Hippocampal formation (tissue), 2 donors: ENCODE data around the gene SLC35F1.

Experiments
- DNase-seq, 2 donors: peaks; one replicate each; lab custom pipeline; 2025; lab: John Stamatoyannopoulos, UW

The SLC35F1 gene

DNA sequence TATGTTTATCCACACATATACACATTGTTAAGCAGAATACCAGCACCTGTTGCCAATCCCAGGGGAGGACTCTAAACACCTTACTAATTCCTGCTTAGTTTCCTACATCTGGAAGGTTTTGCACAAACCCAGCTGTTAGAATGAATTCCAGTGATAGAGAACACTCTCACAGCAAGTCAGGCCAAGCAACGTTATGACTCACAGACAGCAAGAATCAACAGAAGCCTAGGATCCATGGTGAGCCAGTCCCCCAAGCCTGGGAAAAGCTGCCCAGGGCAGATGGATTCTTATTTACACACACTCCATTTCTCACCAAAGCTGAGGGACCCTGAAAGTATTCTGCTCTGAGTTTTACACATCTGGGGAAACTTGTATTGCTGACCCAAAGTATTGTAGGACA is 291.7 kb downstream of the SLC35F1 start:
- no peak for DNase-seq

DNA sequence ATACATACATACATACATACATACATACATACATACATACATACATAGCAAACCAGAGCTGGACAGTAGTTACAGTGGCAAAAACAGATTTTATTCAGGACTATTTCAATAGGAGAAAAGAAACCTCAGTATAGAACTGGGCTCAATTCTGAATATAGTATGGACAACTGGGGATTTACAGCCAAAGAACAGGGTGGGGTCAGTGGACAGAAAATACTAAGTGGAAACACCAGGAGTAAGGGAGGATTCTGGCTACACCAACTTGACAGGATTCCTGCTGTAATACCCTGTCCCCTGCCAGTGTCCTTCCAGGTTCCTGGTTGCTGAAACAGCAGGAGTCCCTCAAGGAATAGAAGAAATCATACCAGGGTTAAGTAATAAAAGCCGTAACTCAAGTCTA is 293.1 kb downstream of the SLC35F1 start:
- DNase-seq, result no peak

DNA sequence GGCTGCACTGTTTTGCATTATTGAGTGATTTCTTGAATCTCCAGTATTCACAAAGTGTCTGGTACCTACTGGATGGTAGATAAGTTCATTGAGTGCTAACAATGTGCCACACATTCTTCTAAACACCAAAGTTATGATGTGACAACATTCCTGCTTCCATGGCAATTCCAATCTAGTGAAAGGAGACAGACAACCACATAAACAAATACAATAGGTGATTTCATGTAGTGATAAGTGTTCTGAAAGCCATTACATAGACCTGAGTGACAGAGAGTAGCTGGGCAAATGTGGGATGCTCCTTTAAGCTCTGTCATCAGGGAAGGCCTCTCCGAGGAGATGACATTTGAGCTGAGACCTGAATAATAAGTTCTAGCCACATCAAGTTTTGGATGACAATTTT is 295.5 kb downstream of the SLC35F1 start:
- DNase-seq, result no peak

GRCh38 chr6:118203545-118203944 is 296.5 kb downstream of the SLC35F1 start:
- no peak for DNase-seq

GRCh38 chr6:118206221-118206620 is 299.2 kb downstream of the SLC35F1 start:
- DNase-seq, result no peak

DNA sequence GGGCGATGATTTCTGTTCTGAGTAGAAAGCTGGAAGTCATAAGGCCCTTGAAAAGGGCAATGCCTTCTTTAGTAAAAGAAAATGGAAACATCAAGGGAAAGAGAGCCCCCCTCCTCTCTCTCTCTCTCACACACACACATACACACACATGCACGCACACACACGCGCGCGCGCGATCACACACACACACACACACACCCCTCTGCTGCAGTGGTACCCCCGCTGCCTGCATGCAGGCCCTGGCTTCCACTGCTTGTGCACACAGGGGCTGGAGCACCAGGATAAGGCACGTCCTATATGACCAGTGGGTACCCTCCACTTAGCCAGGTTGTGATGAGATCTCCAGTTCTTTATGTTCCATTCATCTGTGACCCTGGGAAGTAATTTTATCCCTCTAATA is 300.9 kb downstream of the SLC35F1 start:
- DNase-seq, result no peak

GRCh38 chr6:118212451-118213173 is 305.5 kb downstream of the SLC35F1 start:
- no peak for DNase-seq

GRCh38 chr6:118215269-118215668 is 308.2 kb downstream of the SLC35F1 start:
- DNase-seq, result no peak

GRCh38 chr6:118216751-118217150 is 309.7 kb downstream of the SLC35F1 start:
- DNase-seq, result no peak

- DNase-seq, result no peak
Measured at GRCh38 chr6:118218156-118218555, 311.1 kb downstream of the SLC35F1 start.

- no peak for DNase-seq
Measured at GRCh38 chr6:118220429-118221128, 313.5 kb downstream of the SLC35F1 start.

- no peak for DNase-seq
Measured at GRCh38 chr6:118223316-118223715, 316.3 kb downstream of the SLC35F1 start.

DNA sequence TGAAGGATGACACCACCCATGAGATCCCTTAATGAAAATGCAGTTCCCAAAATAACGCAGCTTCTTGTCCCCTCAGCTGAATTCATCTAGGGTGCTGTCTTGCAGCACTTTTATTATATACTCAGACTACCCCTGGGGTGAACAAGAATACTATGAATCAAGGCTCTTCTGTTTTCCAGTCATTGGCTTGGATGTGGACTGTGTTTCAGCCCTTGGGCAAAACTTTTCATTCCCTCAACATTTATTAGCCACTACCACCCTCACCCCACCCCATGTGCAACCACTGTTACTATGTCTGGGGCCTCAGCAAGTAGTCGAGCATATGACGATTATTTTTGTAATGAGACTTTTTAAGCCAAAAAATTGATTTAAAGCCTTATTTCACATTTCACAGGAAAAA is 321.8 kb downstream of the SLC35F1 start:
- DNase-seq, result no peak

GRCh38 chr6:118240878-118241528 is 333.9 kb downstream of the SLC35F1 start:
- no peak for DNase-seq

DNA sequence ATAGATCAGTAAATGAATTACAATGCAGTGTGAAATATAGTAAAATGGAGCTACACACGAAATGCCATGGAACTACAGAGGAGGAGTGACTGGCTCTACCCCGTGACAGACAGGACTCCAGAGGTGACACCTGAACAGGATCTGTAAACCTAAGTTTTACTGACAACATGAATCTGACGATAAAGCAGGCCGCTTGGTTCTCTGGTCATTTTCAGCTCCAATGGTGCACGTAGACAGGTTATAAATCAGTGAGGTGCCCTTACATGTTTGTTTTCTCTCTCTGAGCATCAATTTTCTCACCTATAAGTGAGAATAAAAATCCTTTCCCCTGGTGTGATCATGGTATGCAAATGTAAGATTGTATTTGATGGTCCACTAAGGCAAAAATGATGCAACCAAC is 339.3 kb downstream of the SLC35F1 start:
- no peak for DNase-seq

- DNase-seq, result no peak
Measured at GRCh38 chr6:118248171-118248570, 341.1 kb downstream of the SLC35F1 start.

DNA sequence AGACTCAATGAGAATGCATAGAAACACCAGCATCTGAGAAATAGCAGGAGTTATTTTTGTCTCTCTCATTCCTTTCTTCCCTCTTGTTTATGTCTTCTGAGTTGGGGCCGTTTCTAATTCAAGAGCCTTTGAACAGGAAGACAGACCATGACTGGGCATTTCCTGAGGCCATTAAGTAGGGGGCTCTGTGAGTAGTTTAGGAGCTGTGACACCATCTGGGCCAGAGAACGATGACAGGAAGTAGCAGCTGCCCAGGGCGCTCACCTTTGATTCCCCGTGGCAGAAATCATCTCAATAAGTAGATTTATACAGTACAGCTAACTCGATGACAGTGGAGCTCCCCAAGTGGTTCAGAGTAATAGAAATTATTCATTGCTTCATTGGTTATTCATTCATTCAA is 342.6 kb downstream of the SLC35F1 start:
- no peak for DNase-seq

DNA sequence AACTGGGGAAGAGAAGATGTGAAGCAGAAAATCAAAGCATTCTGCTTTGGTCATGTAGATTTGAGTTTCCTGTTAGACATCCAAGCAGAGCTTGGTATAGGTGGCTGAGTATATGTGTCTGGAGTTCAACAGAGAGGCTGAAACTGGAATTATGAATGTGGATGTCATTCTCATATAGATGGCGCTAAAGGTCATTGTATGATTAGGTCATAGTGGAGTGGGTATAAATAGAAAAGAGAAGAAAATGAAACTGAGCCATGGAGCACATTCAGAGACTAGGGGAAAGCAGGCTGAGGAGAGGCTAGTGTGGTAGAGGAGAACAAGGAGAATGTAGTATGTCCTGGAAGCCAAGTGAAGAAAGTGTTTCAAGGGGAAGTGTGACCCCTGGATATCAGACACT is 345.4 kb downstream of the SLC35F1 start:
- DNase-seq, result no peak

DNA sequence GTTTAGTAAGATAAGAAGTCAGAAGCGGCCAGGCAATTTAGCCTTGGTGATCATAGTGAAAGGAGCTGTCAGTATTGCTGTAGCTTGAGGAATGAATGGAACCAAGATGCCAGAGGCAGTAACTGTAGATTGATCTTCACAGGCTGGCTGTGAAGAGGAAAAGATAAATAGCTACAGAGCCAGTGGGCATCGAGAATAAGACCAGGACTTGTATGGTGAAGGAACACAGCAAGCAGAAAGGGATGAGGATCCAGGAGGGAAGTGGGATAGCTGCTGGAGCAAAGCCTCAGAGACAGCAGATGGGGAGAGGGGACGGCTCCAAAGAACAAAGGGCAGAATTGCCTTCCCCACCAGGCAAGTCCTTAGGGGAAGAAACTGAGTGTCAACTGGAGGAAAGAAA is 346.7 kb downstream of the SLC35F1 start:
- DNase-seq, result no peak

DNA sequence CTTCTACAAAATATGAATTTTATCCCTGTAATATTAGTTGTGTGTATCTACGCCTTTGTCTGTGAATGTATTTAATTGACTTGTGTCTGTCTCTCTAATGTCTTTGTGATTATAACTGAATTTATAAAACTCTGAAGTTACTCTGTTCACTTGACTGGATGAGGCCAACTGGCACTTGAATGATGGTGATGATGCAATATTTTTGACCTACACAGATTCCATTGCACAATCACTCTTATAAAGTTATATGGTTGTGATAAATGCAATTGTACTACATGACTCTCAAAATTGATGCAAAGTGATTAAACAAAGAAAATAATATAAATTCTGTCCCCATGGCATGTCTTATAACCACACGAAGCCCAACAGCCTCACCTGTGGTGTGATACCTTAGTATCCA is 353.8 kb downstream of the SLC35F1 start:
- DNase-seq, result no peak

- peak; percentile 14 to 54 for DNase-seq
Measured at GRCh38 chr6:118263921-118264486, 356.9 kb downstream of the SLC35F1 start.

- DNase-seq, result no peak
Measured at GRCh38 chr6:118269659-118270058, 362.6 kb downstream of the SLC35F1 start.

GRCh38 chr6:118277631-118278030 is 370.6 kb downstream of the SLC35F1 start:
- DNase-seq, result no peak
